Mammary microvascular endothelial cell (primary cell): ENCODE results near the gene SCNM1. TPM values are rescaled to one million over a fixed set of nuclear protein-coding genes. Genes with fewer than 3 reads are reported as not detected.

Experiments used
- total RNA-seq: library from RNA; depleted of rRNA; stranded (reverse); fragments of >200 nt; gene quantifications from 2 replicates; pipeline ENCODE4 v1.2.3, GENCODE V29; 2015

Gene SCNM1, protein sequence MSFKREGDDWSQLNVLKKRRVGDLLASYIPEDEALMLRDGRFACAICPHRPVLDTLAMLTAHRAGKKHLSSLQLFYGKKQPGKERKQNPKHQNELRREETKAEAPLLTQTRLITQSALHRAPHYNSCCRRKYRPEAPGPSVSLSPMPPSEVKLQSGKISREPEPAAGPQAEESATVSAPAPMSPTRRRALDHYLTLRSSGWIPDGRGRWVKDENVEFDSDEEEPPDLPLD
- 29.9 and 33.4 TPM in 2 replicates for total RNA-seq

DNA sequence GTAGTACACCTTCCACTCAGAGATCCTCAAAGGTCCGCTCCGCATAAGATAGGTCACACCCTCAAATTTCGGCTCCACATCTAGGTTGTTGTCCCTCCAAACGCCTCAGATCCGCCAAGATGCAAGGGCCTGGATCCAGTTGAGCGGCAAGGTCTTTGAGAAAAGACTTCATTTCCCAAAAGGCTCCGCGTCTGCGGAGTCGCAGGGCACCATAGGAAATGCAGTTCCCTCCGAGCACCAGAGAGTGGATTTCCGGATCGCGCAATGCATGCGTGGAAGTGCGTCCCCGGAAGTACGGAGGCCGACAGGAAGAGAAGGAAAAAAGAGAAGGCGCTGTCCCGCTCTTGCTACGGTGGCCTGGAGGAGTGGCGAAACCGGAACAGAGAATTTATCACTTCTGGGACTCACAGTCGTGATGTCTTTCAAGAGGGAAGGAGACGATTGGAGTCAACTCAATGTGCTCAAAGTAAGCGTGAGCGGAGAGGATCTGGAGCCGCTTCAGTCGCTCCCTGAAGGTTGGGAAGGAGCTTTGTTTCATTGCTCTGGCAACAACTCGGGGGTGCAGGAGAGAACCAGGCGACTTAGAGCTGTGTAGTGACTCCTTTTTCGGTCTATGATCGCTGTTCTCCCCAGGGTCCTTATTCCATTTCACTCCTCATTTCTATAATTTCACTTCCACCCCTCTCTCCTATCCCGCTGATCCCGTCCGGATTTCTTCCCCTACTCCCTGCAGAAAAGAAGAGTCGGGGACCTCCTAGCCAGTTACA, at the start of gene SCNM1, which contains the start of gene LYSMD1:
TSS of gene SCNM1 (plus strand) at position 407 of the 767 bp plus-strand sequence. CDS start at position 416, 9 bp downstream.
TSS of gene LYSMD1 (minus strand) at position 165 of the 767 bp plus-strand sequence. CDS start 644 bp downstream, outside the sequence.

DNA sequence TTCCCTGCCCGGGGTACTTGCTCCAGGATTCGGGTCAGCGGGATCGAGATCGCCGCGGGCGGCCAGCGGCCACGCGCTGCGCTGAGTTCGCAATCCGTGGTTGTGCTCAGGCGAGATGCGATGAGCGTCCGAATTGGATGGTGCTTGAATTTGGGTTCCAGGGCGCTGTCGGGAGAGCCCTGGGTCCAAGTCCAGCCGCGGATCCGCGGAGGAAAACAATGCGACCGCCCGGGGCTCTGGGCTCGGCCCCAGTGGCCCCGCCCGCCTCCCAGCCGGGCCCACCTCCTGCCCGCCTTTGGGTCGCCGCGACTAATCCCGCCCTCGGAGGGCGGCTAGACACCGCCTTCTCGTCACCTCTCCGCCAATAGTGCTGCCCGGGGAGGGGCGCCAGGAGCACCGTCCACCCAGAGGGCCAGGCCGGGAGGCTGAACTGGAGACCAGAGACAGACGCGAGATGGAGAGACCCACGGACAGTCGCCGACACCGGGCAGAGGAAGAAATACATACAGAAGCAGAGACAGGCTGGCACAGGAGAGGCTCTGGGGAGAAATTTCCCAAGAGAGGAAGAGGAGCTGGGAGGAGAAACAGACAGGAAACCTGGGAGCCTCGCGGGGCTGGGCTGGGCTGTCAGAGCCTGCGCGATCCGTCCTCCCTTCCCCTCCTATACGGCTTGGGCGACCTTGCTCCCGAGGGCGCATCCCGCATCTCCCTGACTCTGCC, 19.4 kb upstream of the SCNM1 start, which contains the start of gene SEMA6C:
TSS of gene SEMA6C (minus strand) at position 220 of the 720 bp plus-strand sequence. CDS start 4,010 bp downstream, outside the sequence.

DNA sequence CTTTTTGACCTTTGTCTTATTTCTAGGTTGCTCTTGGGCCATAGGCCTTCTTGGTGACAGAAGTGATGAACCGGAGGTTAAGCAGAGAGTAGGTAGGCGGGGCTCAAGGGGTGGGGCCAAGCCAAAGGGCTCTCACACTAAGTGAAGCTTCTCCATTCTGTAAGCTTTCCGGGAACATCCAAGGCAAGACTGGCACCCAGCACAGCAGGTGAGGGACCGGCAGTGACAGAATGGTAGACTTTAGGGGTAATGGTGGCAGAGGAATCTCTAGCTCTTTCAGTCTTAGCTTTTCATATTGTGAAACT, 9.5 kb upstream of the SCNM1 start, which contains the start of gene TNFAIP8L2:
TSS of gene TNFAIP8L2 (plus strand) at position 135 of the 305 bp plus-strand sequence. CDS start 2,049 bp downstream, outside the sequence.

DNA sequence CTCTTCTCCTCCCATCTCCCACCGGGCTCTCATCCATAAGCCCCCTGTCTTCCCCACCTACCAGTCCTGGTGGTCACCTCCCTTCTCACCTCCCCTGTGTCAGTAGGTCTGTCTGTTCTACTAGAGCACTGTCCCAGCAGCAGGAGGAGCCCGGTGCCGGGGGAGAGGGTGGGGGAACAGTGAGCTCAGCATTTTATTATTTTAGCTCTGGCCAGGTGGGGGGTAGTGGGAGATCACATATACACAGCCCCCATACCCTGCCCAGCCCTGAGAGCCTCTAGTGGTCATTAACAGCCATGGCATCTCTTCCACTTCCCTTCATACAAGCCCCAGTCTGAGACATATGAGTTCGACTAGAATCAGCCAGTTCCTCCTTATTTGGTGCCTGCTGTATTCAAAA, 9.9 kb downstream of the SCNM1 start, which contains the start of gene TMOD4:
TSS of gene TMOD4 (minus strand) at position 119 of the 400 bp plus-strand sequence. CDS start 1,106 bp downstream, outside the sequence.

DNA sequence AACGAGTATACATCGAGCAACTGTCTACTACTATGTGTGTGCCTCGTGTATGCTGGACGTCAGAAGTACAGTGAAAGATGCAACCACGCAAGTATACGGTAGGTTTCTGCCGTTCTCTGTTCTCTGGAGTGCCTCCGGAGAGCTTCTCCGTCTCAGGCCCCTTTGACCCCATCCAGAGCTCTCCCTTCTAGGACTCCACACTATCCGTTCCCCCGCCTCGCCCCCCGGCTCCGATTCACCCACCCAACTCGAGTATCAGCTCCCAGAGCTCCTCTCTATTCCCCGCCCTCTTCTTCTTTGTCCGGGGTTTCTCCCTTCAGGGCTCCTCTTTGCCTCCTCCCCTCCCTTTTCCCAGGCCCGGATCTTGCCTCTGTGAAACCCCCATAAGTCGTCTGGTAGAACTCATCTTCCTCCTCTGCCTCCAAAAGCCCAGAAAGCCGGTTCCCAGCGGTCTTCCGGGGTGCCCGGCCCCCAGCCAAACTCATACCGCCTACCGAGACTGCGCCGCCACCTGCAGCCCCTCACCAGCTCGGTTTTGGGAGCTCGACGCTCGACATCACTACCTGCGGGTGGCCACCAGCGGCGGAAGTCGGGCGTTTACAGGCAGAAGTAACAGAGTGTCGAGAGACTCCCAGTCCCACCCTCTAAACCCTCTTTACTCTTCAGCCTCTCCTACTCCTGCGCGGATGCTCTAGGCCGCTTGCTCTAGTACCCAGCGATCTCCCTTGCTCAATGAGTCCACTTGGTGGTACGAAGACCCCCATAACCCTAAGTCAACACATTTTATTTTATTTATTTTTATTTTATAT, 23.9 kb downstream of the SCNM1 start, which contains the start of gene VPS72:
TSS of gene VPS72 (minus strand) at position 561 of the 809 bp plus-strand sequence. CDS start at position 485, 76 bp downstream.

DNA sequence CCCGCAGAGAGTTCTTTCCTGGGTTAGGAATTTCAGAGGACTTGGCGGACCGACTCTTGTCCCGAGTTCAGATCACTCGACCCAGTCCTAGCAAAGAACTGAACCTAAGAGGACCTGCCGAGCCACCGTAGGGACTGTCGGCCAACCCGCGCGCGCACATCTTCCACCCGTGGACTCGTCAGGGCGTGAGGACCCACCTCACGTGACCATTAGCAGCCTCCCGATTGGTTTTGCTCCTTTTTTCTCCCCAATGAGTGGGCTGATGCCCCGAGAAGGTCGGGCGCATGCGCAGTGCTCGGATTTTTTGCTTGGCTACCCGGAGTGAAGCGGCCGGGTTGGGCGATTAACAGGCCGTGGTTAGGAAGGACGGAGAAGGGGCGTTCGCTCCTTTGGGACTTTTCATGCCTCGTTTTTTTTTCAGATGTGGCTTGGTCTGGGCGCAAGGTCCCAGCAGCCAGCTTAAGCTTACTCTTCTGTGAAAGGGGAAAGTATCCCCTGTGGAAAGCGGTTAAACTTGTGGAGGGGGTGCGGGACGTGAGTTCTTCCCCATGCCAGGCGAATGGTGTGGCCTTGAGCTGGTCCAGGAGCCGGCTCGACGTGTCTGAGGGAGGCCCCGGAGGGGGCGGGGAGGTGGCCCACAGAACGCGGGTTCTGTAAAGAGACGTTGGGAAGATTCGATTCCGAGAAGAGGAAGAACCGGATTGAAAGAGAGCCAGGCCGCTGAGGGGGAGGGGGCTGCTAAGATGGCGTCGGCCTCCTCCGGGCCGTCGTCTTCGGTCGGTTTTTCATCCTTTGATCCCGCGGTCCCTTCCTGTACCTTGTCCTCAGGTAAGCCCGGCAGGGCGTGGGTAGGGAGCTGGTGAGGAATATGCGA, 32.5 kb downstream of the SCNM1 start, which contains the start of gene PIP5K1A:
TSS of gene PIP5K1A (plus strand) at position 299 of the 874 bp plus-strand sequence. CDS start at position 744, 445 bp downstream.

Other genes with a start within 250 kb of the SCNM1 start
- 20.0 and 22.1 TPM in 2 replicates for gene SETDB1, start 239.8 kb upstream of the SCNM1 start, total RNA-seq
- 104 and 115 TPM in 2 replicates for gene CERS2, start 191.3 kb upstream of the SCNM1 start, total RNA-seq
- not detected in 2 replicates for gene ANXA9, start 183.9 kb upstream of the SCNM1 start, total RNA-seq
- 7.1 and 9.6 TPM in 2 replicates for gene MINDY1, start 159.2 kb upstream of the SCNM1 start, total RNA-seq
- 4.7 and 6.3 TPM in 2 replicates for gene PRUNE1, start 157.7 kb upstream of the SCNM1 start, total RNA-seq
- gene BNIPL, start 129.6 kb upstream of the SCNM1 start, total RNA-seq: not detected in 2 replicates
- 2.5 and 3.9 TPM in 2 replicates for gene C1orf56, start 118.4 kb upstream of the SCNM1 start, total RNA-seq
- gene CDC42SE1, start 106.5 kb upstream of the SCNM1 start, total RNA-seq: 49.9 and 51.4 TPM in 2 replicates
- gene MLLT11, start 105.7 kb upstream of the SCNM1 start, total RNA-seq: 5.5 and 6.6 TPM in 2 replicates
- 6.3 and 6.4 TPM in 2 replicates for gene GABPB2, start 95.4 kb upstream of the SCNM1 start, total RNA-seq
- 9.9 and 15.7 TPM in 2 replicates for gene SEMA6C, start 19.5 kb upstream of the SCNM1 start, total RNA-seq
- gene TNFAIP8L2, start 9.5 kb upstream of the SCNM1 start, total RNA-seq: 1.1 and 1.2 TPM in 2 replicates
- 3.3 and 3.6 TPM in 2 replicates for gene LYSMD1, start 242 bp upstream of the SCNM1 start, total RNA-seq
- gene TMOD4, start 9.8 kb downstream of the SCNM1 start, total RNA-seq: 0.67 and 0.79 TPM in 2 replicates
- 51.5 and 63.7 TPM in 2 replicates for gene VPS72, start 24.1 kb downstream of the SCNM1 start, total RNA-seq
- 37.2 and 37.5 TPM in 2 replicates for gene PIP5K1A, start 32.4 kb downstream of the SCNM1 start, total RNA-seq
- gene PSMD4, start 88.6 kb downstream of the SCNM1 start, total RNA-seq: 188 and 200 TPM in 2 replicates
- 14.9 and 16.9 TPM in 2 replicates for gene ZNF687, start 116.2 kb downstream of the SCNM1 start, total RNA-seq
- 58.5 and 70.2 TPM in 2 replicates for gene PI4KB, start 161.3 kb downstream of the SCNM1 start, total RNA-seq
- gene RFX5, start 181.1 kb downstream of the SCNM1 start, total RNA-seq: 35.1 and 41.6 TPM in 2 replicates
- gene SELENBP1, start 206.6 kb downstream of the SCNM1 start, total RNA-seq: 1.9 and 3.4 TPM in 2 replicates
- gene PSMB4, start 233.4 kb downstream of the SCNM1 start, total RNA-seq: 409 and 419 TPM in 2 replicates